ENCODE results near the gene PMM1. TPM values are rescaled to one million over a fixed set of nuclear protein-coding genes. Genes with fewer than 3 reads are reported as not detected.
A peak's percentile ranks its signal among the peaks of the same experiment; 100 is the strongest.

PMM1 gene
- total and polyA plus RNA-seq, 2 of the 13 experiments (the other 11 are each of a cell fraction or from before 2014, with no cell fraction given), result 17.8 to 95.6 TPM

DNA sequence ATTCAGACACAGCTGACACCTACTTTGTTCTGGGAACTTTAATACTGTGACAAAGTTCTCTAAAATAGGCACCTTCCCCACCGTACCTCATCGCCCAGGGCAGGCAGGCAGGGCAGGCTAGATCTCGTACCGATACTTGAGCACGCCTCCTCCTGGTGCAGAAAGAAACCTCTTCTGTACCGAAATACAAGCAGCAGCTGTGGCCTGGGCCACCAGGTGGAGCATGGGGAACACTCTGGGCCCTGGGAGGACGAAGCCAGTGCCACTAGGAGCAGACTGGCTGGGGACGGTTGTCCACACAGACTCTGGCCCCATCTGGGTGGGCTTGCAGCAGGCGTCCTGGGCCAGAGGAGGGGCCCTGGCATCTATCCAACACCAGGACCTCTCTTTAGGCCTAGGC, 12.8 kb downstream of the PMM1 start (continued):
- peak; percentile 32; the same call in 1 of the 2 replicates for TF ChIP-seq ZSCAN21 (CRISPR knock-in tag; IDR thresholded peaks at IDR 0.05; ENCODE audit: borderline replicate concordance)

- CTCF ChIA-PET (ENCODE audit: low intra/inter-chr PET ratio, low total read pairs), result interaction anchor here (1.2 to 3.7 kb wide), 4 partner anchors 21 to 42 kb away, joined by 3 to 77 read pairs (median 18); partner anchors contain the start of gene POLR3H
- Histone ChIP-seq H3K27me3 (ENCODE audit: control insufficient read depth in 1 of 2, insufficient read depth in 2 of 2, low read length in 2 of 2) (no peaks in the 10 kb centered on the region), H3K4me3 (replicated peaks in 1 of 3; ENCODE audit: insufficient read depth in 1 of 3, low read depth in 2 of 3, low read length in 3 of 3) (no peak overlapping the region), H3K9ac (ENCODE audit: insufficient read depth, low read depth, low read length) (no peak overlapping the region), H2AFZ (ENCODE audit: low read length) (no peak overlapping the region), H3K27ac (ENCODE audit: extremely low read length, insufficient read depth, low read length) (no peak overlapping the region), H3K36me3 (replicated peaks in 1 of 2; ENCODE audit: control insufficient read depth in 1 of 2, insufficient read depth in 2 of 2, low read length in 2 of 2) (peaks cover 7 to 19% of the 10 kb centered on the region in 2 experiments; a peak in 4 of 5 replicates), H3K79me2 (ENCODE audit: insufficient read depth, low read length) (no peaks in the 10 kb centered on the region), H3K4me2 (ENCODE audit: low read depth, low read length) (no peak overlapping the region), H4K20me1 (ENCODE audit: insufficient read depth, low read length) (no peaks in the 10 kb centered on the region), H3K9me3 (ENCODE audit: low read length) (no peaks in the 10 kb centered on the region), H3K4me1 (ENCODE audit: insufficient read depth, low read length) (peaks cover 28% of the 10 kb centered on the region)
- POLR2A ChIA-PET, result interaction anchor here (0.7 kb wide), 1 partner anchor 45 kb away, joined by 3 read pairs; the partner anchor contains the start of genes DESI1 and XRCC6
- 100% methylated on average over 2 of the region's 15 CpGs for WGBS (ENCODE audit: low lambda C conversion rate)
- intact Hi-C loops (cut with micrococcal nuclease; ENCODE audit: unreplicated experiment), result no loop called here
- no TSS peak for BruUV-seq (replicated peaks)
- ATAC-seq (no peak), FAIRE-seq (no peak), DNase-seq (ENCODE audit: low spot score) (no peak)
- in situ Hi-C loops (cut with HindIII; ENCODE audit: extremely low pct_ligation_motif_present, low pct_unique_long_range_greater_than_20kb), result no loop called here
- no peak for TF ChIP-seq ZMYM3 (CRISPR knock-in tag; IDR thresholded peaks at IDR 0.05)
- TF ChIP-seq POLR2AphosphoS2 (IDR thresholded peaks at IDR 0.05; ENCODE audit: low read depth, low read length), result 0 out of 2 replicates have a peak, but pooled peaks have one; percentile 50
- no peak for TF ChIP-seq SP1 (IDR thresholded peaks at IDR 0.05)
- no peak for TF ChIP-seq SP1 (CRISPR knock-in tag; IDR thresholded peaks at IDR 0.05)
- TF ChIP-seq ZNF549 (CRISPR knock-in tag; IDR thresholded peaks at IDR 0.05), result no peak
- TF ChIP-seq AGO2 (optimal IDR thresholded peaks at IDR 0.05; ENCODE audit: low read depth, low read length), result peak; percentile 21
- TF ChIP-seq ZNF530 (CRISPR knock-in tag; IDR thresholded peaks at IDR 0.05; ENCODE audit: low read depth), result no peak
These were observed 14.1 kb downstream of the PMM1 start for GRCh38 chr22:41575533-41575932.

All from HepG2 (cell line).